Thyroid gland (tissue), 4 donors: ENCODE results near the gene AIFM1.

Experiments used
- CTCF ChIP-seq, 6 experiments: fragments of 200-600 bp in 3 of 6; fragments of 450-650 bp in 3 of 6; sonication (generic) in 3 of 6; IDR thresholded peaks; one replicate each; pipeline ENCODE4 v1.5.1; 2016 to 2019; ENCODE audit warnings: antibody characterized with exemption in 6 of 6, mild to moderate bottlenecking in 2 of 6, inconsistent platforms in 1 of 6, moderate library complexity in 1 of 6
- POLR2A ChIP-seq, 2 donors: fragments of 450-650 bp; IDR thresholded peaks; one replicate each; pipeline ENCODE4 v1.6.1; 2017; ENCODE audit warnings: antibody characterized with exemption in 2 of 2, mild to moderate bottlenecking in 2 of 2, moderate library complexity in 1 of 2

GRCh38 chrX:130173190-130173895, 7.7 kb upstream of the AIFM1 start:
- no peak for TF ChIP-seq CTCF (IDR thresholded peaks at IDR 0.05)
- no peak for TF ChIP-seq POLR2A (IDR thresholded peaks at IDR 0.05)
